HG02870 (cell line): ENCODE results near the gene FAM240B.

Source experiments
- ATAC-seq: cut with Tn5 transposase; IDR thresholded peaks from one replicate; pipeline ENCODE4 v1.9.1; 2021; ENCODE audit warnings: mild to moderate bottlenecking, moderate library complexity; ENCODE audit not compliant: unreplicated experiment

Gene FAM240B

GRCh38 chr9:38720083-38720745 is at the start of gene FAM240B:
TSS of gene FAM240B (minus strand) at chr9:38720133. CDS start at chr9:38703999, 16,134 bp downstream.
- no peak for ATAC-seq

GRCh38 chr9:38768351-38768761 is 48.4 kb upstream of the FAM240B start:
- ATAC-seq = no peak

GRCh38 chr9:38765101-38765500 is 45.2 kb upstream of the FAM240B start:
- ATAC-seq = no peak

GRCh38 chr9:38761999-38762398 is 42.1 kb upstream of the FAM240B start:
- no peak for ATAC-seq

- no peak for ATAC-seq
Observed at GRCh38 chr9:38761339-38761738, 41.4 kb upstream of the FAM240B start.

GRCh38 chr9:38756702-38757101 is 36.8 kb upstream of the FAM240B start:
- ATAC-seq = no peak

- ATAC-seq = no peak
Observed at GRCh38 chr9:38747941-38748340, 28.0 kb upstream of the FAM240B start.

GRCh38 chr9:38747067-38747466 is 27.1 kb upstream of the FAM240B start:
- ATAC-seq = no peak

GRCh38 chr9:38746303-38746702 is 26.4 kb upstream of the FAM240B start:
- ATAC-seq = no peak

- no peak for ATAC-seq
Observed at GRCh38 chr9:38744484-38744883, 24.6 kb upstream of the FAM240B start.

GRCh38 chr9:38737246-38737645 is 17.3 kb upstream of the FAM240B start:
- no peak for ATAC-seq

- no peak for ATAC-seq
Observed at GRCh38 chr9:38734831-38735230, 14.9 kb upstream of the FAM240B start.

- ATAC-seq = no peak
Observed at GRCh38 chr9:38733503-38733902, 13.6 kb upstream of the FAM240B start.

- ATAC-seq = no peak
Observed at GRCh38 chr9:38732885-38733284, 13.0 kb upstream of the FAM240B start.

- ATAC-seq = no peak
Observed at GRCh38 chr9:38727497-38728001, 7.6 kb upstream of the FAM240B start.

GRCh38 chr9:38724754-38725153 is 4.8 kb upstream of the FAM240B start:
- ATAC-seq = no peak

- ATAC-seq = no peak
Observed at GRCh38 chr9:38718148-38718547, 1.8 kb downstream of the FAM240B start.

GRCh38 chr9:38715684-38716083 is 4.2 kb downstream of the FAM240B start:
- no peak for ATAC-seq

- no peak for ATAC-seq
Observed at GRCh38 chr9:38713426-38713825, 6.5 kb downstream of the FAM240B start.

GRCh38 chr9:38708759-38709158 is 11.2 kb downstream of the FAM240B start:
- ATAC-seq = no peak

- ATAC-seq = peak; percentile 45
Observed at GRCh38 chr9:38707885-38708637, 11.9 kb downstream of the FAM240B start.

GRCh38 chr9:38706493-38706892 is 13.4 kb downstream of the FAM240B start:
- ATAC-seq = no peak
